M059J (cell line): Measurements from ENCODE around the gene VSIG1. TPM values are rescaled to one million over a fixed set of nuclear protein-coding genes. Genes with fewer than 3 reads are reported as not detected.

ENCODE experiments used
- DNase-seq: peaks from one replicate; pipeline ENCODE4 v3.0.0-alpha.2; 2012; ENCODE audit warnings: low read depth
- total RNA-seq: library from RNA; depleted of rRNA; stranded (reverse); fragments of >200 nt; shearing (Covaris generic); gene quantifications from 2 replicates; pipeline ENCODE4 v1.2.3, GENCODE V29; 2014; rRNA removed

The VSIG1 gene
- 0.15 TPM in 1 of 2 replicates, not detected in the other for total RNA-seq

DNA sequence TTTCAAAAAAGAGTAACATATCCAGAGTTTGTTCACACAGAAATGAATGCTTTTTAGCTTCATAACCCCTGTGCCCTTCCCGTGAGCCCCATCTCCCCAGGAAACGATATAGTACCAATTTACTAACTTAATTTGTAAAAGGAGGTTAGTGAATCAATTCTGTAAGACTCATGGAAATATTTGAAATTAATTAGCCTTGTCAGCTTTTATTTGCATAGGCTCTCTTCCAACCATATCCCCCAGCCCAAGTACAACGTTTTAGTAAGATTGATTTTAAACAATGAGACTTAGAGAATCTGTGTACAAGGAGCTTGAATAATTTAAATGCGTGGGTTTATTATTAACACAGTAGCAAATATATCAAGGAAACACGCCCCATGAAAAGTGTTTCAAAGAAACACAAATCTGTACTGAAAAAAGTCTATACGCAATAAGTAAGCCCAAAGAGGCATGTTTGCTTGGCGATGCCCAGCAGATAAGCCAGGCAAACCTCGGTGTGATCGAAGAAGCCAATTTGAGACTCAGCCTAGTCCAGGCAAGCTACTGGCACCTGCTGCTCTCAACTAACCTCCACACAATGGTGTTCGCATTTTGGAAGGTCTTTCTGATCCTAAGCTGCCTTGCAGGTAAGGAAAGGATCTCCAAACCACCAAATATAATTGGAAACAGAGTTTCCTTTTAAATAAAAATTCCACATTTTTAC is at the start of gene VSIG1:
Gene VSIG1, plus strand, starts transcription at position 512 of the 703 bp plus-strand sequence. Its CDS starts 66 bp downstream, at position 578.
- no peak for DNase-seq

DNA sequence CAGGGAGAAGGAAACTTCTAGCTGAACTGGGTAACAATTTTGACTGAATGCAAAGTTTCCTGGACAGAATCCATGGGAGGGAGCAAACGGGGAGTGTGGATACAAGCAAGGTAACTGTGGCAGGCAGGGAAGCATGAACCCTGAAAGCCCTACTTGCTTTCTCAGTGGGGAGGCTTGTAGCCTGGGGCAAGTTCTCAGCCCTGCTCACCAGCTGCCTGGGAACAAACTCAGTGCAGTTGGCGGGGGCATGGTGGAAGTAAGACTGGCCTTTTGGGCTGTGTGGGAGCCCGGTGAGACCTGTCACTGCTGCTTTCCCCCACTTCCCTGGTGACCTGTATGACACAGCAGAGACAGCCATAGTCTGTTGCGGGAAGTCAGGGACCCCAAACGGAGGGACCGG is 48.7 kb upstream of the VSIG1 start:
- no peak for DNase-seq

DNA sequence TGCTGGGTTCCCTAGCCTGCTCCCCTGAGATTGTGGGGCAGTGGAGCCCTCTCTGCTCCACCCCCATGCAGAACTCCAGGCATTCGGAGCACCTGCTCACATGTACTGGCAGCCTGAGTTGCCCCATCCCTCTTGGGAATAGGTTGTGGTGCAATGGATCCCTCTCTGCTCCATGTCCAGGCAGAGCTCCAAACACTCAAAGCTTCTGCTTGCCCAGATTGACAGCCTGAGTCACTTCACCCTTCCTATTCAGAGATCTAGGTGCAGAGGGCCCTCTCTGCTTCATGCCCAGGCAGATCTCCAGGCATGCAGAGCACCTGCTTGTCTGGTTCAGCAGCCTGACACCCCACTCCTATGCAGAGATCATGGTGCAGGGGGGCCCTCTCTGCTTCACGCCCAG is 44.1 kb upstream of the VSIG1 start:
- DNase-seq: no peak

DNA sequence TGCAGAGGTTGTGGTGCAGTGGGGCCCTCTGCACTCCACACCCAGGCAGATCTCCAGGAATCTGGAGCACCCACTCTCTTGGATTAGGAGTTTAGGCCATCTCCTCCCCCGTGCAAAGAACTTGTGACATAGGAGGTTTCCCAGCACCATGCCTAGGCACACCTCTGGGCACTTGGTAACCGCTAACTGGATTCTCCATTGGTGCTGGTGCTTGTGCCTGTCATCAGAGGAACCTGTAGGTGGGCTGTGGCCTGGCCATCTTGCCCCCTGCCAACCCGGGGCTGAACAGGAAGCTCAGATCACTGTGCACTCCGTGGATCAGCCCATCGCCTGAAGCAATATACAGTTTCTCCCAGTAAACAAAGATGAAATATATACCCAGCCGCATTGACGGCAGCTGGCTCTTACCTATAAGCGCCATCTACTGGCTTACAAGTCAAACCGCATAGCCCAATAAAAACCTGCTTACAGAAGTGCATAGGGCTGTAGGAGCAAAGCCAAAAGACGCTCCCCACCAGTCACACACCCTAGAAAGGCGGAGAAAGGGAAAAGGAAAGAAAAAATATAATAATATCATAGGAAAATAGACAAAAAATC is 43.5 kb upstream of the VSIG1 start:
- peak; percentile 37 for DNase-seq

DNA sequence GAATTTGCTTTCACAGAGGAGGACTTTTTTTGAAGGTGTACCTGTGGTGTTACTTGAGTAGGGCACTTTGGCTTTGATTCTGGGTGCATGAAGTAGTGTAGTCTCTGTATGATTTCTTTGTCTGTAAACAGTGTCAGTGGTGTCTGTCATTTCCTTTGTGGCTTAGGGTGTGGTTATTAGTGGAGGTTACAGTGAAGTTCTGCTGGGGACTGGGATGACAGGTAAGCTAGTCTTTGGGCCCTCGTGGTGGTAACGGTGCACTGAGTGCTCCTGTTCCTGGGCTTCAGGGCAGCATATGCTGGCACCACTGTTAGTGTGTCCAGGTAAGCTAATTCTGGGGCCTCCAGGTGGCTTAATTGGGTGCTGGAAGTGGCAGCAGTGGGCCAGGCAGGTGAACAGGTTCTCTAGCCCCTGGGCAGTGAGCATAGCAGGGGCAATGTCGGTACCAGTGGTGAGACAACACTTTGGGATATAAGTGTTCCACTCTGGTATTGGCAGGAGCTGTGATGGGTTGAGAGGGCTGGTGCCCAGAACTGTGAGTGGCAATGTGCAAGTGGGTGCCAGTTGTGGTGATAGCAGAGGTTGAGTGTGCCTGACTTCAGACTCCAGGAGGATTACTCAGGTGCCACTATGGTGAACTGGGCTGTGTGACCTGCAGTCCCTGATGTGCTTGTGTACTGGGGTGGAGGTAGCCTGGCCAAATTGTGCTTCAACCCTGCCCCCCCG is 26.0 kb upstream of the VSIG1 start:
- no peak for DNase-seq

DNA sequence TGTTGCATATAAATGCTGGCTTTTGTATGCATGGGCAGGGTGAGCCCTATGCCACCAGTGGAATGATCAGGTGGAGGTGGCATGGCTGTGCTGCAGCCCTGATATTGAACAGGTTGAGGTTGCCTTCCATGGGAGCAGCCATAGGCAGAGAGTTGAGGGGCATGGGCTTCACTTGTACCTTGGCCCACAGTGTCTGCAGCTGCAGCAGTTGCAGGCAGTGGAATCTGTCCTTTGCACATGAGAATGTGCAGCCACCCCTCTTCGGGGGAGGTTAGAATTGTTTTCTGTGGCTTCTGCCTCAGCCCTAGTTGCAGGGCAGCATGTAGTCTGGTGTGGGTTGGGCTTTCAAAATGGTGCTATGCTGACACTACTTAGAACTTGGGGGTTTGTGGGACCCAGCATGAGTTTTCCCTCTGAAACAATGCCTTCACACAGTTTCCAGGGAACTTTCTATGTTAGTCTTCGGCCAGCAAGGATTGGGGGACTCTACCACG is 25.4 kb upstream of the VSIG1 start:
- no peak for DNase-seq

DNA sequence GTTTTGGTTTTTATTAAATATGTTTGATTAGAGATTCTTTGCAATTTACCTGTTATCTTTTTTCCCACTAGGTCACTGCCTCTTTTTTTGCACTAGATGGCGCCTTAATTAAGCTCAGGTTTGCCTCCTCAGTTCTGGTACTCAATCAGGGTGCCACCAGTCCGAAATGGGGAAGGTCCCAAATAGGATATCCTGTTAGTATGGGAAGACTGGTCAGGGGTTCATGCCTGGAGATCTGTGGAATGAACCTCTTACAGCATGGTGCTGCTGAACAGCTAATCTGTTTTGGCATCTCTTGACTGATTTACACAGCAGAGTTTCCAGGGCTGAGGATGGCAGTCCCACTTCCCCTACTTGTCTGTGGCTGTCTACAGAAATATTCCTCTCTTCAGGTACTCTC is 24.2 kb upstream of the VSIG1 start:
- peak; percentile 24 for DNase-seq

DNA sequence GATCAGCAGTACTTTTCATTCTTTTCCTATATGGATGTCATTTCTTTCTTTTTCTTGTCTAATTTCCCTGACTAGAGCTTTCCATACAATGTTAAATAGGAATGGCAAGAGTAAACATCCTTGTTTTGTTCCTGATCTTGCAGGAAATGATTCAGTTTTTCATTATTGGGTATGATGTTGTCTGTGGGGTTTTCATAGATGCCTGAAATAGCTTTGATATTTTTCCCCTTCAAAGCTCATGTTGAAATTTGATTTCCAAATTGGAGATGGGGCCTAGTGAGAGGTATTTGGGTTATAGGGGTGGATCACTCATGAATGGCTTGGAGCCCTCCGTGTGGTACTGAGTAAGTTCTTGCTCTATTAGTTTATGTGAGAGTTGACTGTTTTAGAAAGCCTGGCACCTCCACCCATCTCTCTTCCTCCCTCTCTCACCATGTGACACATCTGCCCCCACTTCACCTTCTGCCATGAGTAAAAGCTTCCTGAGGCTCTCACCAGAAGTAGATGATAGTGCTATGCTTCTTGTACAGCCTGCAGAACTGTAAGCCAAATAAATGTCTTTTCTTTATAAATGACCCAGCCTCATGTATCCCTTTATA is 22.3 kb upstream of the VSIG1 start:
- no peak for DNase-seq

DNA sequence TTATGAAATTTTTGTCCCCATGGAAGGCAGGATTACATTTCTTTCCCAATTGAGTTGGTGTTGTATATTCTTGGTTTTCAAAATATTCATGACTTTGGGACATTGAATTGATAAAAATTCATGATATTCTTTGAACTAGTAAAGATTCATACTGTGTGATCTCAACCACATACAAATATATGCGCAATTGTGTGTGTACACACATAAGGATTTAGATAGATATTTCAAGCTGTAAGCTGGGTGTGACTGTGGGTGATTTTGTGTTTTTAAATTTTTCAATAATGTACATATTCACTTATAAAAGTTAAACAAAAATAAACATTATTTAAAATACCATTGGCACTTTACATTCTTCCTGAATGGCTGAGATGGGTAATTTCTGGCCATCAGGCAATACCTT is 19.5 kb upstream of the VSIG1 start:
- DNase-seq: no peak

DNA sequence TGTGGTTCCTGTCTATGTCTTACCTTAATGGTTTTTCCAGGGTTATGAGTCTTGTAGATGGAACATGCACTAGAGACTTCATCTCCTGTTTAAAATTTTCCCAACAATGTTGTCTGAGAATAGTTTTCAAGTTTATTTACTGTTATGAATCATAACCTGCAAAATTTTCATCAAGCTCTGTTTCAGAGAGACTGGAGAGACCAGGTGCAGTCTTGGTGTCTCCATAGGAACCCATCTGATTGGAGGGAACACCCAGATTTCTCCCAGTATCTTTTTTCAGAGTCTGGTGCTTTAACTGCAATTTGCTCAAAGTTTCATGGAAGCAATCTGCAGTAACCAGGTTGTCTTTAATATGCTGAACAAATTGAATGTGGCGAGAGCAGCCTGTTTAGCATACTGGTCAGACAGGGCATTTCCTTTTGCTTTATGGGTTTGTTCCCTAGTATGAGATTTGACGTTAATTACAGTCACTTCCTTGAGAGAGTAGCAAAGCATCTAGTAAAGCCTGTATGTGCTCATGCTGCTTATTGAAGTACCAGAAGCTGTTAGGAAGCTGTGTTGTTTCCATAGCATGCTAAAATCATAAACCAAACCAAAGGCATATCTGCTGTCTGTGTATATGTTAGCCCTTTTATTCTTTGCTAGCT is 18.8 kb upstream of the VSIG1 start:
- DNase-seq: no peak

DNA sequence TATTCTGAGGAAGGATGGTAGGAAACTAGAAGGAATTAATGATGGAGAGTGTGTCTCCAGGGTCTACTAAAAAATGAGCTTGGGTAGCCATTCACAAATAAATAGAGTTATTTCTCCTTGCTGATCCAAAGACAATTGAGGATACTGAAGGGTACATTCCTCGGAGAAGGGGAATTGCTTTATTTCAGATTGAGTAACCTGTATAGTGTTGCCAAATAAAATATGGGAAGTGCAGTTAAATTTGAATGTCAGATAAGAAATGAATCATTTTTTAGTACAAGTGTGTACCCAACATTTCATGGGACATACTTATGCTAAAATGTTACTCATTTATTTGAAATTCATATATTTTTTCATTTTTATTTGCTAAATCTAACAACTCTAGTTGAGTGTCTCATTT is 16.0 kb upstream of the VSIG1 start:
- no peak for DNase-seq

DNA sequence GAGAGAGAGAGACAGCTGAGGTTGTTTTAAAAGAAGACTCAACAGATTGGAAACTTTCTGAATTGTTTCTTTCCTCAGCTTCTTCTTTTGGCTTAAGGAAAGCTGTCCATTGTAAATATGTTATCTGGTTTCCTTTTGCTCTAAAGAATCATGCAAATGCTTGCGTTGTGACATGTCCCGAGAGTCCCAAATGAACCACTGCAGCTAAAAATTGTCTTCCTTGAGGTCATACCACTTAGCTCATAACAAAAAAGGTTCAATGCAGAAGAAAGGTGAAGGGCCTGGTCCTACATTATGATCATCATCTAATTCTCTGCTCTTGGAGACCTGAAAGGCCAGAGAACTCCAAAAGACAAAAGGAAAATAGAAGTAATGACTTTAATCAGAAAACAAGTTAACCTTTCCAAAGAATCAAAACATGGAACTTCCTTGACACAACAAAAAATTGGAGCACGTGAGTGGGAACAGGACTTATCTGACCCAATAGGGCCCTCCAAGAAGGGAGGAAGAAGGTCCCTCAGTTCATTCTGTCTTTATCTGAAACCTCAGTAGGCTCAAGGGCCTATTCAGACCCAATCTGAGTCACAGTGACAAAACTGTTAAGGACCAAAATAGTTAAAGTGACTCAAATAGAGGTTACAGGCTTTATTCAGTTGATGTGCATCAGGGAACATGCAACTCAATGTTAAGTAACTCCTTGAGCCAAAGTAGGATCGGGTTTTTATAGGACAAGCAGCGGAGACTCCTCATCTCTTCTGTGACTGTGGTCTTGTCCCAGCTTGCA is 14.7 kb upstream of the VSIG1 start:
- no peak for DNase-seq

DNA sequence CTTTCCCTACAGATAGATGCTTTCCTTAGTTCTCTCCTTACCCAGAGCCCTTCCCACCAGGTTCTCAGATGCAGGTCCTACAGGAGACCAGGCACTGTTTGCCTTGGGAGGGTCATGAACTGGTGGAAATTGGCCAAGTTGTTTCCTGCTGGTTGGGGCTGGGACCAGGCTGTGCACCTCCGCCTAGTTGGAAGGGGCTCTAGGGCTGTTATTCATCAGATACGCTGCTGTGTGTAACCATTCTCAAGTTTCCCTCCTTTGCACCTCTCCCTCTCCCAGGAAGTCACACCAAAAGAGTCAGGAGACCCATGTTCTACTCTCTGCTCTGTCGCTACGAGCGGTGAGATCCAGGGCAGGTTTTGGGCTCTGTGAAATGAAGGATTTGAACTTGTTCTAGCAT is 11.9 kb upstream of the VSIG1 start:
- no peak for DNase-seq

DNA sequence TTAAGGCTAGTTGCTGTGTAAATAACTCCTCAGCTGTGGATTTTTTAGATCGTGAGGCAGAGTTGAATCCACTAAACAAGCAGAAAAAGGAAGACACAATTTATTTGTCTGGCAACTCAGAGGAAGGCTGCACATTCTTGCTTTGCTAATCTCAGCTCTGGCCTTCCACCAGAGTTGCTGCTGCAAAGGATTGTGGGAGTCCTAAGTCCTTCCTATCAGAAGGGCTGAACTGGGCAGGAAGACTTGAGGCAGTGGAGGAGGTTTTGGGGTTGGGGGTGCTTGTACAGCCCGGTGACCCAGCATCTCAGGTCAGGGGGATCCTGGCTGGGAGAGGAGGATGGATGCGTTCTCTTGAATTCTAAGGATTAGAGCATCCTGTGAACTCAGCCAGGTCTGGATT is 11.0 kb upstream of the VSIG1 start:
- no peak for DNase-seq

DNA sequence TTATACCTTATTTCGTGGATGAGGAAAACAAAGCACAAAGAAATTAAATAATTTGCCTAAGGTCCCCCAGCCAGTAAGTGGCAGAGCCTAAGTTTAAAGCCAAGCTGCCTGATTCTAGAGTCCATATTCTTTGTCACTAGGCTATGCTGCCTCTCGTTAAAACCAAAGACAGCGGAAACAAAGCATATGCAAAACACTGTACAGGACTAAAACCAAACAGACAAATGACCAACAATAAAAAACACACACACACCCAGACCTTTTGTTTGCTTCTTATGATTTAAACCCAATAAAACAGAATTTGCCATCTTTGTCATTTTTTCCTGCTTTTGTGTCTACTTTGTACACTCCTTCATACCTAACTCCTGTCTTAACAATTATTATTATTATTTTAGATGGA is 10.1 kb upstream of the VSIG1 start:
- DNase-seq: no peak

DNA sequence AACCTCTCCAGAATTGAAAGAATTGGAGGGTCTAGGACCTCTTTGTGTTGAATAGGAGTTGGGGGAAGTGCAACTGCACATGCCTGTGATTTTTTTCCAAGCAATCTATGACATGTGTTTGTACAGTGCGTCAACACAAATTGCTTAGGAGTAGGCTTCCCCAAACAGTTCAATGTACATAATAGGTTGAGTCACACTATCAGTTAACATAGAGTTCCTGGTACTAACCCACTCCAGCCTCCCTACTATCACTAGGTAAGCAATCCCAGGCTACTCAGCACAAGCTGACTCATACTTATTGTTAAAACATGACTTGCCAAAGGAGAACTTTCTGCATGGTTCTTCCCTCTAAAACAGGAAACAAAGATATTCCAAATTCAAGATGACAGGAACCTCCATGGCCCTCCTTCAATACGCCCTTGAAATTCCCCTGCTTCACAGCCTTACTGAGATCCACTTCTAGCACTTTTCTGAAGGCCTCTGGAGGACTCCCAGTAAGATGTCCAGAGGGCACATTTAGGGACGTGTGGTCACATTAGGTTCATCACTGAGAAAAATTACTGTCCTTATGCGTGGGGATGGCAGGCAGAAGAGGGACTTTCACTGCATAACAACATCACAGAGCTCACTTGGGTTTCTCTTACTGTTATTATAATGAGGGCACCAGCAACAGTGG is 8.4 kb upstream of the VSIG1 start:
- DNase-seq: peak; percentile 65

DNA sequence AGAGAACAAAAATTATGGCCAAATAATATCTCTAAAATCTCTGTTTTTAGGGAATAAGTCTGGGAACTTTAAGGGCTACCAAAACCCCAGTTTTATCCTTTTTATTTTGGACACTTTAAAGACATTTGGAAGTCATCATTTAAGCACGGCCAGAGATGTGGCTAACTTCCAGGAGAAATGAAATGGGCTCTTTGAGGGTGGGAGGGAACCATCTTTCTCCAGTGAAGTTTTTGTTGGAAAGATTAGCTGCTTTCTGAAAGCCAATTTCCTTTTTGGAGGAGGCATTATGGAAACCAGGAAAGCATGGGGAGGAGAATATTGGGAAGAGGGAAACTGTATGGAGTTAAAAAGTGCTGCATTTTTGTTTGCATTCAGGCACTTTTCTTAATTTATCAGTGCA is 4.8 kb downstream of the VSIG1 start:
- DNase-seq: no peak

DNA sequence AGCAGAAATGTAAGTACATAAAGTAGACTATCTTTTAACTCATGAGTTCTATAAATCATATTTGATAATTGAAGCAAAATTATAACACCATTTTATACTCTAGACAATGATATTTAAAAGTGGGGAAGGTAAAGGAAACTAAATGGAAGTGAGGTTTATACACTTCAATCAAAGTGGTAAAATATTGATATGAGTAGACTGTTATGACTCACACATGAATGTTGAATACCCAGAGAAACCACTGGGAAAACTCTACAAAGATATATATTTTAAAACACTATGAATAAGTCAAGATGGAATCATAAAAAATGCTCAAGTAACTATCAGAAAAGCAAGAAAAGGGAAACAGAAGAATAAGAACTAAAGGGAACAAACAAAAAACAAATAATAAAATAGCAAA is 8.4 kb downstream of the VSIG1 start:
- DNase-seq: no peak

DNA sequence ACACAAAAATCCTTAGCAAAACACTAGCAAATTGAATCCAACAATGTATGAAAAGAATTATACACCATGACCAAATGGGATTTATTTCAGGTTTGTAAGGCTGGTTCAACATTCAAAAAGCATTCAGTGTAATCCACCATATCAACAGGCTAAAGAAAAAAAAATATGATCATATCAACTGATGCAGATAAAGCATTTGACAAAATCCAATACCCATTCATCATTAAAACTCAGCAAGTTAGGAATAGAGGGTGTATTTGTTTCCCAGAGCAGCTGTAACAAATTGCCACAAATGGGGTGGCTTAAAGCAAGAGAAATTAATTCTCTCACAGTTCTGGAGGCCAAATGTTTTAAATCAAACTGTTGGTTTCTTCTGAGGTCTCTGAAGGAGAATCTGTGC is 10.7 kb downstream of the VSIG1 start:
- no peak for DNase-seq

DNA sequence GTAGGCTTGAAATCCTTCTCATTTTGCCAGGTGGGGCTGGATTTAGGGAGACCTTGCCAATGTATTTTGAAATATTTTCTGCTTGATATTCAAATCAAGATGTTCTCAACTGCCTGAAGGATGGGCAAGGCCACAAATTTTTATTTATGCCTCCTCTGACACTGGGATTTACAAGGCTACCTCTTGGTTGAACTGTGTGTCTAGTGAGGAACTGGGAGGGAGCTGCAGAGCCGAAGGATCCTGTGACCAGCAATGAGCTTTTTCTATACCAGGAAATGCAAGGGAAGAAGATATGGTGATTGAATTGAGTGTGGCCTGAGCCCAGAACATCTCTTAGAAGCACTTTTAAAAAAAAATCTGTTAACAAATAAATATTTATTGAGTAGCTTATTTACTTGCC is 14.9 kb downstream of the VSIG1 start:
- DNase-seq: no peak

DNA sequence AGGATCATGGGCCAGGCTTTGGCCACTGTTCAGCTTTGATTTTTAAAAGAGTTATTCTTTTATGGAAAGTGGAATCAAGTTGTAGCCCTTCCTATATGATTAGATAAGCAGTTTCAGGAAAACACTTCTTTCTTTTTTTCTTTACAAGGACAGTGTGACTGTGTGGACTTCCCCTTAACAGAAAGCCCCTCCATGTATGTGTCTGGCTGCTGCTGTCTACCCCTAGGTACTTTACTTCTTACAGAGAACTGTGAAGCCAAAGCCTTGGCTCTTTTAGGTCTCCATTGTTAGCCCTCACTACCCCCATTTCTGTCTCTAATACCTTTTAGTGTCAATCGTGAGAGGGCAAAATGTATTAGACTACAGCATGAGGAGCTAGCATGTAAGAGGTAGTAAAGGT is 19.1 kb downstream of the VSIG1 start:
- DNase-seq: no peak
